ENCODE results near the gene MBNL1.

MBNL1 gene

DNA sequence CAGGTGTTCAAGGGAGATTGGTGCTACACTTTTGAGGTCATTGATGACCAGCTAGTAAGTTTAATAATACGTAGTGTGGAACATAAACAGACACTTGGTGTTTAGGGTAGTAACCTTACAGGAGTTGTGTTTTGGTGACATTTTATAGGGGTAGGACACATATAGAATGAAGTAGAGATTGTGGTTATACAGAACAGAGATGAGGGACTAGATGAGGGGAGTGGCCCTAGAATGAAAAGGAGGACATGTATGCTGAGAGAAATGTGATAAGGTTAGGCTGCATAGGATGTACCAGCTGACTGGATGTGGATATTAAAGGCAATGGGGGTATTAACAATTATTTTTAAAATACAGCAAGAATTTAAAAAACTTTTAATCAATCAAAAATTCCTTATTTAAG, 8.0 kb downstream of the MBNL1 start:
- DNase-seq, result no peak

- no peak for DNase-seq
Observed at GRCh38 chr3:152277198-152277597, 8.5 kb downstream of the MBNL1 start.

- no peak for DNase-seq
Observed at GRCh38 chr3:152278756-152279427, 10.2 kb downstream of the MBNL1 start.

DNA sequence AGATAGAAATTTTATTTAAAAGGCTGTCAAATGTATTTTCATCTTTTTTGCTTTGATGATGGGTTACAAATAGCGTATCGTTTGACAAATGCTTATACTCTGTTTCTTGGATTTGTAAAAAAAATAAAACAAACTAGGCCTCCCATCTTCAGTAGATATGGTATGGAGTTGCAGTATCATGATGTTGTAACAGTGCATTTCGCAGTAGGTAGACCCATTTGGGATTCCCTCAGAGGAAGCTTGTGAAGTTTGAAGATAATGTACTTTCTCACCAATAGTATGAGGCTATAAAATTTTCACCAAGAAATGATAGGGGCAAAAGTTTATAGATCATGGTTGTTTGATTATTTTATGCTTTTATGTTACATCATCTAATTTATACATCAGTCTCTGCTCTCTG, 10.8 kb downstream of the MBNL1 start:
- no peak for DNase-seq

DNA sequence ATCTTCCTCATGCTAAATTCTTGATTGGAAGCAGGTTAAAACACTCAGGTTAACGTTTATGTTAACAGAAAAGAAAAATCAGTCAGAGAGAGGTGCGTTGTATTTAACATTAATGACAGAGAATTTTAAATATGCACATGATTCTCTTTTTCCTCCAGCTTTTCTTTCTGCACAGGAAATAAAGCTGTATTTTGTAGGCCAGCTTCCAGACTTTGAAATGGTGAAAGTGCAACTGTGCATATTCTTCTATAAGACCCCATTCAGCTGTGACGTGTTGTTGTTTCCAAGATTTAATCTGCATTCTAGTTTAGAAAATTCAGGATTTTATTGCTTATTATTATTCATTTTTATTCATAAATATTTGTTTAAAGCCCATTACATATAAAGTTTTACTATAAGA, 11.8 kb downstream of the MBNL1 start:
- no peak for DNase-seq

DNA sequence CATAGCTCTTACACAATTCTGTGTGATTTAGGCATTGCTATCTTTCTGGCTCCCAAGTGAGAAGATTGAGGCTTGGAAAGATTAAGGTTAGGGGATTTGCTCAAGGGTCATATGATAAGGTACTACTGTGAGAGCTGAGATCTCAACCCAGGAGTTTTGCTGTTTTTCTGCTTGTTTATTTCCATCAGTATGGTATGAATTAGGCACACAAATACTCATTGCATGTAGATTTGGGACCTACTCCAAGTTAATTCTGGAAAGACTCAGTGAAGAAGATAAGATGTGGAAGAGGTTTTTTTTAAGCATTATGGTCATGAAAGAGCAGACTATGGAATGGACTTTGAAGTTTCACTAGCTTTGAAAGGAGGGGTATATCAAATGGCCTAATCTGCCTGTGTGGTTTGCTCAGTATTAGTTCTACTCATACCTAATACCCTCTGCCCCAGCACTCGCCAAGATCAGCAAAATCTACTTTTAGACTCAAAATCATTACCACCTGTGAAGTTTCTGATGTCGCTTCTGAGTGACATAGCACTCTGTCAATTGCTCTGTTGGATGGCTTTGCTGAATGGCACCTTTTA, 12.5 kb downstream of the MBNL1 start:
- no peak for DNase-seq

GRCh38 chr3:152282813-152283212, 14.1 kb downstream of the MBNL1 start:
- DNase-seq, result no peak

DNA sequence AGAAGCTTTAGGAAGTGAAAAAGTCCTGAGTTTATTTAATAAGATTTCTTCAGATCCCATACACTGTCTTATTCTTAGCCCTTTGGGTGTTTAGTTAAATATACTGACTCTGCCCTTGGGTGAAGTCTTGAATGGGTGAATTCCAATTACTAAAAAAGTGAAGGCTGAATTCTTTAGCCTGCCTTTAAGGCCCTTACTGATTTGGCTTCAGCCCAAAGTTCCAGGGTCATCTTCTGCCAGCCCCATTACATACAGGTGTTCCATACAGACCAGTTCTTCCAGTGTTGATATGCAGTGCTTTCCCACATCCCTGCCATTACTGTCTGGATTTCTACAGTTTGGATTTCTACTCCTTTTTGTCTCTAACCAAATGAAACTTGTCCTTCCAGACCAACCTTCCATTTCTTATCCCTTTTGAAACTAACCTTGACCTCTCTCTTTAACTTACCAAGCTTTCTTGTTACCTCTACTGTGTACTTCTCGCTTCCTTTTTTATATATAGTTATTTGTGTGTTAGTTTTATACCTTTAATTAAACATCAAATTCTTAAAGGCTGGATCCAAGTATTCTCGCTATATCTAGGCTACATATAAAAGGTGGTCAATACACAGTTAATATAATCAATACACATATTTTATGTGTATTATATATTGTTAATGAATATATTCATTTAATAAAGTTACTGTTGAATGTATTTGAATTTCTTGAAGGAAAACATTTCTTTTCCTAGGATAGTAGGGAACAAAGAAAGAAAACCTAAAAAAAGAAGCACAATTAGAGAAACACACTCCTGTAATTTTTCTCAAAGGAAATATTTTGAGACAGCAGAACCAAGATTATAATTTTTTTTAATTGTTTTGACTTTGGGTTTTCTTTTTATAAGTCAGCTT, 15.0 kb downstream of the MBNL1 start:
- no peak for DNase-seq

- DNase-seq, result no peak
Observed at GRCh38 chr3:152284906-152285305, 16.2 kb downstream of the MBNL1 start.

DNA sequence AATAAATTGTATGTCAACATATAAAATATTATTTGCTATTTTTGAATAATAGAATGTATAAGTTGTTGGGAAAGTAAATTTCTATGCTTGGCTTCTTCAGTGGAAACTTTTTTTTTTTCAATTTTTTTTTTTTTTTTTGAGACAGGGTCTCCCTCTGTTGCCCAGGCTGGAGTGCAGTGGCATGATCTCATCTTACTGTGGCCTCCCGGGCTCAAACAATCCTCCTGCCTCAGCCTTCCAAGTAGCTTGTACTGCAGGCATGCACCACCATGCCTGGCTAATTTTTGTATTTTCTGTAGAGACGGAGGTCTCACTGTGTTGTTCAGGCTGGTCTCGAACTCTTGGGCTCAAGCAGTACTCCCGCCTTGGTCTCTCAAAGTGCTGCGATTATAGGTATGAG, 16.8 kb downstream of the MBNL1 start:
- DNase-seq, result no peak

DNA sequence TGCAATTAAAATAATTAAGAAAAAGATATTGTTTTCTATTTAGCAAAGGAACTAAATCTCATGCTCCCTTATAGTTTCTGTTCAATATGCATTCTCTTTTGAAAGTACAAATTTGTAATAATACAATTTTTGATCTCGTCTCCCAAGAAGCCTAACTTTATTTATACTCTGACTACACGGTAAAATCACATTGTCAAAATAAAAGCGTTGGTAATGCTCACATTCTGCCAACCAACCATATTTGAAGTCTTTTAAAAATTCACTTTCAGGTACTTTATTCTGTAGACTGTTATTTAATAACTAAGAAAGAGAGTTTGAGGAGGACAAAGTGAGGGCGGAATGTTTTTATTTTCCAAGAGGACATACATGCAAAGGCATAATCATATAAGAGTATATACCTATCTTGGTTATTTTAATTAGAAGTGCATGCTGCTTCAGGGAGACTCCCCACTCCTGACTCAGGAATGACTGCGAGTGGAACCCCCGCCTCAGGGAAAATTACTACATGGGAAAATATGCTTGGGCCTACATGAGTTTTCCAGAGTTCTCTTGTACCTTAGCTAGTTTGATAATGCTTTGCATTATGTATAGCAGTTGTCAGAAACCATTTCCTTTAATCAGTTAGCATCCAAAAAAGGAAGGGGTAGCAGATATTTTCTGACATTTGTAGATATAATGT, 19.3 kb downstream of the MBNL1 start:
- DNase-seq, result no peak

DNA sequence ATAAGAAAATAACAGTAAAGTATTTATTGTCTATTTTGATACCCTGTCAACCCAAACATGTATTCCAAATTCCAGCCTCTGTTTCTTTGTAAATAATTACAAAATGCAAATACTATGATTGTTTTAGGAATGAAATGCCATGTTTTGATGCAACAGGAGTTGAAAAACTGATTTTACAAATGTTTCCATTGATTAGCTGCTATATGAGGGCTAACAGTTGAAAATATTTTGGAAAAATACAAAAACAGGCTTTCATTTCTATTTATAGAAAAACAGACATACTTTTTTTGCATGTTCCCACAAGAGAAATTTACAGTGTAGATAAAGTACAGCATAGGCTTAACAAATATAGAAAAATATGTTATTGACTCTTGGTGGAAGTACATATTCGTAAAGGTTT, 20.0 kb downstream of the MBNL1 start:
- DNase-seq, result no peak

GRCh38 chr3:152289708-152290107, 21.0 kb downstream of the MBNL1 start:
- no peak for DNase-seq

GRCh38 chr3:152290374-152290773, 21.6 kb downstream of the MBNL1 start:
- DNase-seq, result no peak

GRCh38 chr3:152291238-152291637, 22.5 kb downstream of the MBNL1 start:
- DNase-seq, result no peak

DNA sequence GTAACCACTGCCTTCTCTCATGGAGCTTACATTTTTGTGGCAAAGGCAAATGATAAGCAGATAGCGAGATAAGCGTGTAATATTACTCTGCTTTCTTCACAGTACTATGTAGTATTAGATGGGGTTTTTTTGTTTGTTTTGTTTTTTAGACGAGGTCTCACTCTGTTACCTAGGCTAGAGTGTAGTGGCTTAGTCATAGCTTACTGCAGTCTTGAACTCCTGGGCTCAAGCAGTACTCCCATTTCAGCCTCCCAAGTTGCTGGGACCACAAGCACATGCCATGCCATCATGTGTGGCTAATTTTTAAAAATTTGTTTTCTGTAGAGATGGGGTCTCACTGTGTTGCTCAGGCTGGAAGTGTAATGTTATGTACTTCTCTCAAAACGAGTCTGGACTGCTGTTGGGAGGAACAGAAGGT, 22.9 kb downstream of the MBNL1 start:
- no peak for DNase-seq

- no peak for DNase-seq
Observed at GRCh38 chr3:152292366-152292765, 23.6 kb downstream of the MBNL1 start.

DNA sequence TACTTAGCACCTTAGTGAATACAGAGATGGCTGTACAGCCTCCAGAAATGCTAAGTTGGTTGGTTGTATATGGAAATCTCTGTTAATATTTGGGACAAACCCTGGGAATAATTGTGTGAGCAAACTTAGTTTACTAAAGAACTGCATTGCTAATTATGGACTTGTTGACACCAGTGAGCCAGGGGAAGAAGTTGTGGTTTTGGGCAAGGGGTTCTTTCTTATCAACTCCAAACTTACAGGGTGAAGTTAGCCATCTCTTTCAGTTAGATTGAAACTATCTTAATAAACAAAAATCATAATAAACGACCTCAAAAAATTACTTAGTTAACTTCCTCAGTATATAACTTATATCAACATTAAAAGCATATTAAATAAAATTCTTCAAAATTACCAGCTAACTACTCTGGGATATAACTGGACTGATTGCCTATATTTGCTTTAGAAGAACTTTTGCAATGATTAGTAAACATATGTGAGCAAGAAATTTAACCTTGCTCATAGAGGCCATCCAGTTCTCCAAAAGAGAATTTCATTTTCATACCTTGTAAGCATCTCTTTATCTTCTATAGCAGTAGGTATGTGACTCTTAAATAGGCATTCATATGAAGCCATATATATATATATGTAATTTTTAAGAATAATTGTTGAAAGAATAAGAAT, 24.7 kb downstream of the MBNL1 start:
- no peak for DNase-seq

DNA sequence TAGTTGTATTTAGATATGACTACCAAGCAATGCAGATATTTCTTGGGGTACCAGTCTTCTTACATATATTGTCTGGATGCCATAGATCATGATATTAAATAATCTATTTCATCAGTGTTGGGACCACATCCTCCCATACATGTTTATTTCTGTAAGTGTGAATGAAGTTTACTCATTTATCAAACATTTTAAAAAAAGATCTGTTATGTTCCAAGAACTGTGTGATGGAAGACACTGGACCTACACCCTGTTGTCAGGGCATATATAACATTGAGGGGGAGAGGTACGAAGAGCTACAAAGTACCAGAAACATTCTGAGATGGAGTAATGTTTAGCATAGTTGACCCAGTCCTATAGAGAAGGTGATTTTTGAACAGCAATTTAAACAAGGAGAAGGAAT, 26.6 kb downstream of the MBNL1 start:
- no peak for DNase-seq

GRCh38 chr3:152295806-152296205, 27.1 kb downstream of the MBNL1 start:
- no peak for DNase-seq

DNA sequence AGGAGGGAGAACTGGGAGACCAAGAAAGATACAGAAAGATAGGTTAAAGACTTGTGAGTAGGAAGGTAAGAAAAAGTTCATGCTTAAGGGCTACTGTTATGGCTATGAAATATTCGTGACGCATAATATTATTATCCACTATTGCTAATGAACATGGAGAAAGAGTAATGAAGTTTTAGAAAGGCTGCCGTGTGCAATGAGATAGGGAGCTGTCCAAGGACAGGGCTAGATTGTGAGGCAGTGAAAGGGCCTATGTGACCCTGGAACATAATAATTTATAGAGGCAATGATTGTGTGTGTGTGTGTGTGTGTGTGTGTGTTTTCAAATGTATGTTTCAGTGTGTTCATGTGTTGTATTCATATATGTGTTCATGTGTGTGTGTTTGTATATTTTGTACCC, 27.7 kb downstream of the MBNL1 start:
- DNase-seq, result no peak

DNA sequence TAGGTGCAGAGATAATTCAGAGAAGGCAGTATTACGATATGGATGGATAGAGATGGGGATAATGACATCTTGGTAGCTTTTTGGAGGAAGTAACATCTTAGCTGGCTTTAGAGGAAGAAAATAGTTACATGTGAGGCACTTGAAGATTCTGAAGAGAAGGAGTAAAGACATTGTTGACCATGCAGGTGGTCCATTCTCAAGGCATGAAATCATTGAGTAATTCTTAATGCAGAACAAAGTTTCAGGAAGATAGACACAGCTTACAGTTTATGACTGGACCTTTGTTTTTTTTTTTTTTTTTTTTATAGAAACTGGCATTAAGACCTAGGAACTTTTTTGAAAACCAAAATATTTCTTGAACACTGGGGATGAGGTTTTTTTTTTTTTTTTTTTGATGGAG, 28.2 kb downstream of the MBNL1 start:
- DNase-seq, result no peak
